SK-N-MC (cell line): Measurements from ENCODE around the gene ASPHD2.

Experiments used
- EZH2 ChIP-seq: fragments of 200-600 bp; sonication (generic); IDR thresholded peaks from one replicate; pipeline ENCODE4 v1.6.1; 2017; ENCODE audit warnings: antibody characterized with exemption
- FOXP2 ChIP-seq: optimal IDR thresholded peaks from 2 replicates; pipeline ENCODE3; 2011; ENCODE audit warnings: mild to moderate bottlenecking, moderate library complexity; ENCODE audit not compliant: insufficient read depth; ENCODE audit errors: extremely low read length, control extremely low read depth
- POLR2AphosphoS5 ChIP-seq: IDR thresholded peaks from 2 replicates; pipeline ENCODE4 v1.6.1; 2012; ENCODE audit warnings: mild to moderate bottlenecking, low read depth, low read length, borderline replicate concordance

GRCh38 chr22:26444777-26445176 lies 15.7 kb downstream of the ASPHD2 start:
- TF ChIP-seq FOXP2: no peak
- TF ChIP-seq EZH2: no peak
- TF ChIP-seq POLR2AphosphoS5: no peak
